ENCODE results near the gene IRF4.

The IRF4 gene

DNA sequence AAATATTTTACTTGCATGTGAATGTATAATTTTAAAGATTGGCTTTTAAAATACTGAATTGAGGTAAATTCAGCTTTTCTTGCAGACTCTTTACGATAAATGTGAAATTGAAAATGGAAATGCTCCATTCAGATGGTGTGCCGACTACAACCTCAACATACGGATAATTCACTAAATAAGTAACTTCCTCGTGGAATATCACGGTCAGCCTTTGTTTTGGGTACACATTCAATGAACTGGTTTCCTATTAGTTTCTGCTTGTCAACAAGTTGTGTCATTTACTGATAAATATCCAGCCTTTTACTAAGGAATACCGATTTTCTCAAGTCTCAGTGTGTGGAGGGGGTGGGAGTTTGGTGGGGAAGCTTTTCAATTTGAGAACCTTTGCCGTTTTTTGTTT, 2.4 kb upstream of the IRF4 start:
- H3K79me2 ChIP-seq (ENCODE audit: insufficient read depth, low read length) = peaks cover 6% of the 10 kb centered on the region; the same call in 1 of the 2 replicates
- H3K36me3 ChIP-seq (ENCODE audit: low read length) = no peaks in the 10 kb centered on the region
- no peak overlapping the region for H3K4me3 ChIP-seq (ENCODE audit: insufficient read depth, low read length, poor library complexity, severe bottlenecking)
- H3K9ac ChIP-seq (ENCODE audit: low read length) = no peak overlapping the region
- H3F3A ChIP-seq (ENCODE audit: insufficient read depth) = no peaks in the 10 kb centered on the region
- no peaks in the 10 kb centered on the region for H4K20me1 ChIP-seq (ENCODE audit: low read depth, low read length)
- no peaks in the 10 kb centered on the region for H3K9me3 ChIP-seq (ENCODE audit: insufficient read depth, low read length)
- H3K27me3 ChIP-seq (ENCODE audit: low read length) = no peaks in the 10 kb centered on the region
- no peak overlapping the region for H3K27ac ChIP-seq (ENCODE audit: low read depth, low read length)
- H2AFZ ChIP-seq (ENCODE audit: low read depth, low read length, severe bottlenecking) = no peak overlapping the region
- H3K4me2 ChIP-seq (ENCODE audit: low read depth, low read length, poor library complexity, severe bottlenecking) = no peak overlapping the region
- TF ChIP-seq EZH2phosphoT487 (conservative IDR thresholded peaks at IDR 0.05; ENCODE audit: low read length) = no peak
- TF ChIP-seq CTCF (IDR thresholded peaks at IDR 0.05; ENCODE audit: insufficient read depth, low read length, poor library complexity, severe bottlenecking) = no peak
- H3K9me2 ChIP-seq (replicated peaks; ENCODE audit: insufficient read depth, low read length) = no peaks in the 10 kb centered on the region

GRCh38 chr6:389622-390021, 1.9 kb upstream of the IRF4 start:
- Histone ChIP-seq H3K4me3 (ENCODE audit: insufficient read depth, low read length, poor library complexity, severe bottlenecking) (no peak overlapping the region), H3K9ac (ENCODE audit: low read length) (no peak overlapping the region), H3K9me2 (replicated peaks; ENCODE audit: insufficient read depth, low read length) (no peaks in the 10 kb centered on the region), H3F3A (ENCODE audit: insufficient read depth) (no peaks in the 10 kb centered on the region), H3K27me3 (ENCODE audit: low read length) (no peaks in the 10 kb centered on the region), H3K79me2 (ENCODE audit: insufficient read depth, low read length) (peaks cover 6% of the 10 kb centered on the region; the same call in 1 of the 2 replicates), H4K20me1 (ENCODE audit: low read depth, low read length) (no peaks in the 10 kb centered on the region), H3K4me2 (ENCODE audit: low read depth, low read length, poor library complexity, severe bottlenecking) (no peak overlapping the region), H3K36me3 (ENCODE audit: low read length) (no peaks in the 10 kb centered on the region), H3K27ac (ENCODE audit: low read depth, low read length) (no peak overlapping the region), H3K9me3 (ENCODE audit: insufficient read depth, low read length) (no peaks in the 10 kb centered on the region), H2AFZ (ENCODE audit: low read depth, low read length, severe bottlenecking) (no peak overlapping the region)
- TF ChIP-seq EZH2phosphoT487 (conservative IDR thresholded peaks at IDR 0.05; ENCODE audit: low read length) (no peak), CTCF (IDR thresholded peaks at IDR 0.05; ENCODE audit: insufficient read depth, low read length, poor library complexity, severe bottlenecking) (no peak)

GRCh38 chr6:390914-391558, 516 bp upstream of the IRF4 start:
- Histone ChIP-seq H3K4me3 (ENCODE audit: insufficient read depth, low read length, poor library complexity, severe bottlenecking) (peak overlapping the region; percentile 72), H4K20me1 (ENCODE audit: low read depth, low read length) (no peaks in the 10 kb centered on the region), H3K9me3 (ENCODE audit: insufficient read depth, low read length) (no peaks in the 10 kb centered on the region), H3F3A (ENCODE audit: insufficient read depth) (no peaks in the 10 kb centered on the region), H3K79me2 (ENCODE audit: insufficient read depth, low read length) (peaks cover 6% of the 10 kb centered on the region; the same call in 1 of the 2 replicates), H3K27ac (ENCODE audit: low read depth, low read length) (no peak overlapping the region), H3K4me2 (ENCODE audit: low read depth, low read length, poor library complexity, severe bottlenecking) (peak overlapping the region; percentile 72), H2AFZ (ENCODE audit: low read depth, low read length, severe bottlenecking) (peak overlapping the region; percentile 10), H3K9me2 (replicated peaks; ENCODE audit: insufficient read depth, low read length) (no peaks in the 10 kb centered on the region), H3K36me3 (ENCODE audit: low read length) (0 out of 2 replicates have a peak, but pooled peaks cover 4% of the 10 kb centered on the region), H3K9ac (ENCODE audit: low read length) (peak overlapping the region; percentile 68), H3K27me3 (ENCODE audit: low read length) (no peaks in the 10 kb centered on the region)
- no peak for TF ChIP-seq EZH2phosphoT487 (conservative IDR thresholded peaks at IDR 0.05; ENCODE audit: low read length)
- no peak for TF ChIP-seq CTCF (IDR thresholded peaks at IDR 0.05; ENCODE audit: insufficient read depth, low read length, poor library complexity, severe bottlenecking)
